GM19193 (cell line): ENCODE measurements around the gene MFSD6.

Experiments
- POLR2A ChIP-seq: IDR thresholded peaks from 4 replicates; pipeline ENCODE4 v1.6.1; 2011; ENCODE audit not compliant: insufficient read depth, insufficient read length; ENCODE audit errors: extremely low read depth

The MFSD6 gene

GRCh38 chr2:190449925-190450324 is 41.8 kb downstream of the MFSD6 start:
- TF ChIP-seq POLR2A, result no peak

DNA sequence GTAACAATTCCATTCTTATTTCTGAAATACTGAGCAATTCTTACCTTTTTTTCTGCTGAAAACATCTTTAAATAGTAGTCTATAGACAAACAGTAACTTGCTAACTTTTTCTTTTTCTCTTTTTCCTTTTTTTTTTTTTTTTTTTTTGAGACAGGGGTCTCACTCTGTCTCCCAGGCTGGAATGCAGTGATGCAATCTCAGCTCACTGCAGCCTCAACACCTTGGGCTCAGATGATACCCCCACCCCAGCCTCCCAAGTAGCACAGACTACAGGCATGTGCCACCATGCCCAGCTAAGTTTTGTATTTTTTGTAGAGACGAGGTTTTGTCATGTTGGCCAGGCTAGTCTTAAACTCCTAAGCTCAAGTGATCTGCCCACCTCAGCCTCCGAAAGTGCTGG is 42.2 kb downstream of the MFSD6 start:
- no peak for TF ChIP-seq POLR2A

DNA sequence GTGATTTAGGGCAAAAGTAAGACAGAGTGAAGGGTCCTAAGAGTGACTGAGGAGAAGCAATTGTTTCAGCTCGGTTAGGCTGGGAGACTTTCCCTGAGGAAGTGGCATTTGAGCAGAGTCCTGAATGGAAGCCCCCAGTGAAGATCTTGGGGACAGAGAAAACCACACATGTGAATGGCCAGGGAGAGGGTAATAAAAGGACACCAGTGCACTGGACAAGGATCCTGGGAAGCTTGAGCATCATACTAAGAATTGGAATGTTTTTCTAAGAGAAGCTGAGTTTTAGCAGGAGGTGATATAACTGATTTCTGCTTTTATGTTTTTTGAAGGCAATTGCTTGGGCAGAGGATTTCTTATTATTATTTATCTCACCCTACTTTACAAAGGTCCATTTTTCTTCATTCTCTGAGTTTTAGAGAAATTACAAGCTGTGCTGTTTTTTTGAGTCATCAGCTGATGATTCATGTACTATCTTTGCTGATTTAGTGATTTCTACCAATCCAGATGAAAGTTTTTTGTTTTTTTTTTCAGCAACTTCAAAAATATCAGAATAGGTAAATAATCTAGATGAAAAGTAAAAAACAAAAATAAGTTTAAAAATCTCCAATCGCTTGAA is 43.5 kb downstream of the MFSD6 start:
- TF ChIP-seq POLR2A, result no peak

DNA sequence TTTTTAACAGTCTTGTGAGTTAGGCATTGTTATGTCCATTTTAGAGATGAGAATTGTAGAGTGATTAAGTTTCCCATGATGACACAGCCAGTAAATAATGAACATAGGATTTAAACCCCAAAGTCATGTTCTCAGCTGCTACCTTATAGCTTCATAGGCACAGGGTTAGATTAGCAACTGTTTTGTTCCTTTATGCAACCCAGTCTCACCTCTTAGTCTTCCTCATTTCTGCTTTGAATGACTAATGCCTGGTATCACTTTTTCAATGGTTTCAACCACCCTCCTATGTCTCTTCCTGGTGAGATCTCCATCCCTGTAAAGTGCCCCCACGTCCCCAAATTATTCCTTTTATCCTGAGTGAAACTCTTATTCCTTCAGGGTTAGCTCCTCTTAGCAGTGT is 44.3 kb downstream of the MFSD6 start:
- no peak for TF ChIP-seq POLR2A

DNA sequence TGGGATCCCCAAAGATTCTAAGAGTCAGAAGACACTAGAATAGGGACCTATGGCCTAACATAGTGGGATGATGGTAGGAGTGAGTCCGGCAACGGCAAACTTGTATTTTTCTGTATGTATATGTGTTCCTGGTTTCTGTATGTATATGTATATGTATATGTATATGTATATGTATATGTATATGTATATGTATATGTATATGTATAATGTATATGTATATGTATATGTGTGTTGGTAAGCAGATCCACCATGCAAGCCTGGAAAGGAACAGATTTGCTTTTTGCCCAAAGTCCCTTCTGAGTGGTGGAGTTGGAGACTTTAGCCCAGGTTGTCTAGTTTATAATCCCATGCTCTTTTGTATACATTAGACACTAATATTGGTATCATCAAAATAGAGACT is 46.6 kb downstream of the MFSD6 start:
- TF ChIP-seq POLR2A, result no peak

- no peak for TF ChIP-seq POLR2A
These were observed 47.4 kb downstream of the MFSD6 start for GRCh38 chr2:190455358-190456095.

- TF ChIP-seq POLR2A, result no peak
These were observed 48.7 kb downstream of the MFSD6 start for GRCh38 chr2:190456833-190457232.

- no peak for TF ChIP-seq POLR2A
These were observed 49.1 kb downstream of the MFSD6 start for GRCh38 chr2:190457256-190457655.

DNA sequence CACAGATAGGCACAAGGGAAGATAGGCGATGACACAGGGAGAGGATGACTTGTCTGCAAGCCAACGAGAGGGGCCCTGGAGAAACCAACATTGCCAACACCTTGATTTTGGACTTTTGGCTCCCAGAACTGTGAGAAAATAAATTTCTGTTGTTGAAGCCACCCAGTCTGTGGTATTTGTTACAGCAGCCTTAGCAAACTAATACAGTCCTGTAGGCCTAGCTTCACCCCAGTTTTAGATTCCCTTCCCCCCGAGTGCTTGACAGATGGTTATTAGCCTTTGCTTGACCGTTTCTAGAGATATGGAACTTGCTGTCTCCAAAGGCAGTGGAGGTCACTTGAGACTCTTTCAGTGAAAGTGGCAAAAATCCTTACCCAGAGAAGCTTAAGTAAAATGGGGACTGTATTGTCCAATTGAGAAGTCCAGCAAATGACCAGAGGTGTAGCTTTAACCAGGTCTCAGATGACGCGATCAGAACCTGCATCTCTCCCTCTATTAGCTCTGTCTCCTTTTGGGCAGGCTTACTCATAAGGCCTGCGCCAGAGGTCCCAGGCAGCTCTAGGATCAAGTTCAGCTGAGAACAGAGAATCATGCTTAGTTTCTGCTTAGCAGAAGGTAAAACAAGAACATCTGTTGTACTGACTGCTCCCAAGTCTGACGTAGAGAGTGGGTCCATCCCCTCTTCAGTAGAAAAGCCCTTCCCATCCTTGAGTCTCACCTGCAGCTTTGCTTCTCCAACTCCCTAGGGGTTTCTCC is 50.4 kb downstream of the MFSD6 start:
- TF ChIP-seq POLR2A, result no peak

- no peak for TF ChIP-seq POLR2A
These were observed 51.7 kb downstream of the MFSD6 start for GRCh38 chr2:190459881-190460280.

DNA sequence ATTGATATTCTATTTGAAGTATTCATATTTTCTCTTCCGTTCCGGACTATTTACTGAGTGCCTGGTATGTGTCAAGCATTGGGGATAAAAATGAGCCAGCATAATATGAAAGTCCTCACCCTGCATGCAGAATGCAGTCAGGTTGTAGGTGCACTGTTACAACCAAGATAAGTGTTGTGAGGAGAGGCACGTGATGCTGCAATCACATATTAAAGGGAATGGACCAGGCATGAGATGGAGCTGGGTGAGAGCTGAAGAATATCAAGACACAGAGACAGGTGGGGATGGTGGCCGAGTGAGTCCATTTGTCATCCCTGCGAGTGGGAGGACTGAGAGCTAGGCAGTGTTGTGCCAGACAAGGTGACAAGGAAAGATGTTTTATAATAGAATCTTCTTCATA is 52.3 kb downstream of the MFSD6 start:
- TF ChIP-seq POLR2A, result no peak

- TF ChIP-seq POLR2A, result no peak
These were observed 54.0 kb downstream of the MFSD6 start for GRCh38 chr2:190462181-190462580.

GRCh38 chr2:190462611-190463010 is 54.5 kb downstream of the MFSD6 start:
- TF ChIP-seq POLR2A, result no peak

GRCh38 chr2:190465060-190465459 is 56.9 kb downstream of the MFSD6 start:
- no peak for TF ChIP-seq POLR2A

DNA sequence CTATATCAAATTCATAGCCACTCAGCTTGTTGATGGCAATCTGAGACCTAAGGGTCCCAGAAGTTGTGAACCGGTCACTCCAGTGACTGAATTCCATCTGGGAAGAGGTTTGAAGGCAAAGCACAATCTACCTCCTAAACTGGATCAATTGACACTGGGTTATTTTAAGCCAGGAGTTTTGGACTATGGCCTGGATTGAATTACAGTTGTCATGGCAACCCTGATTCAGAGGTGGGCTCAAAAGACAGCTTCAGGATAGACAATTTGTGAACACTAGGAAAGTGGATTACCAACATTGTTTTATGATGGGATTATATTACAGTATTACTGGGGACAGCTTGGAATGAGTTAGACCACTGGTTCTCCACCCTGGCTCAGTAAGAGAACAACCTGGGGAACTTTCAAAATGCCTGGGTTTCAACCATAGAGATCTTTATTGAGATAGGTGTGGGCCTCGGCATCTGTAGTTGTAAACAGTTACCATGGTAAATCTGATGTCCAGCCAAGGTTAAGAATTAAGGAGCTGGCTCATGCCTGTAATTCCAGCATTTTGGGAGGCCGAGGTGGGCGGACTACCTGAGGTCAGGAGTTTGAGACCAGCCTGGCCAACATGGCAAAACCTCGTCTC is 58.8 kb downstream of the MFSD6 start:
- TF ChIP-seq POLR2A, result no peak
